HCT116 (cell line): Measurements from ENCODE around the gene SMG9. TPM values are rescaled to one million over a fixed set of nuclear protein-coding genes. Genes with fewer than 3 reads are reported as not detected.
A peak's percentile ranks its signal among the peaks of the same experiment; 100 is the strongest.

Source experiments
- ATAC-seq: fragments of 200-7000 bp; cut with Tn5 transposase; 2 replicates; pipeline ENCODE4 v1.9.1; 2020; ENCODE audit warnings: mild to moderate bottlenecking, moderate library complexity
- BruUV-seq: library from RNA; stranded (reverse); fragments of 400-500 nt; replicated peaks from 2 replicates; lab custom pipeline; 2021; lab: Mats Ljungman, UMichigan
- CTCF ChIA-PET: fragments of 300-600 bp; sonication (Branson Sonifier 250); formaldehyde crosslinking; loops from one replicate; lab custom pipeline; 2021; ENCODE audit warnings: antibody characterized with exemption; lab: Charles Lee
- POLR2A ChIA-PET: fragments of 300-600, 350-600 bp; sonication (Branson Sonifier 250); formaldehyde crosslinking; loops from one replicate; lab custom pipeline; 2021; ENCODE audit warnings: antibody characterized with exemption; lab: Charles Lee
- RAD21 ChIA-PET, 2 experiments: fragments of 300-600 bp; sonication (Branson Sonifier 250); formaldehyde crosslinking; loops; one replicate each; lab custom pipeline; 2023; ENCODE audit warnings: low total read pairs in 2 of 2; ENCODE audit not compliant: uncharacterized antibody in 2 of 2, unreplicated experiment in 2 of 2, low non-redundant PET in 1 of 2; lab: Charles Lee
- DNase-seq: peaks from one replicate; pipeline ENCODE4 v3.0.0-alpha.2; 2010; ENCODE audit warnings: low read depth, low spot score
- H2AFZ ChIP-seq: fragments of 200-600 bp; shearing (Covaris generic), sonication (generic); 2 replicates; pipeline ENCODE4 v1.6.1; 2017; ENCODE audit warnings: low read depth, mixed run types, mixed read lengths, antibody characterized with exemption, low read length; ENCODE audit not compliant: poor library complexity, severe bottlenecking
- H3K27ac ChIP-seq: 2 replicates; pipeline ENCODE4 v1.5.1; 2012; ENCODE audit warnings: low read depth, low read length
- H3K27me3 ChIP-seq: fragments of 200-600 bp; sonication (generic); 2 replicates; pipeline ENCODE4 v1.6.1; 2016; ENCODE audit warnings: mixed run types, low read length, mixed read lengths; ENCODE audit not compliant: insufficient read depth
- H3K36me3 ChIP-seq, 2 experiments: fragments of 200-500 bp in 1 of 2; fragments of 200-600 bp in 1 of 2; sonication (Bioruptor generic) in 1 of 2; sonication (generic) in 1 of 2; 2 replicates each; pipeline versions ENCODE4 v1.5.1 to v1.6.1; 2014 to 2016; ENCODE audit warnings: low read length in 2 of 2, inconsistent platforms in 1 of 2, mixed read lengths in 1 of 2, mixed run types in 1 of 2; ENCODE audit not compliant: insufficient read depth in 2 of 2, control insufficient read depth in 1 of 2
- H3K4me1 ChIP-seq, 2 experiments: fragments of 200-600 bp in 1 of 2; sonication (generic) in 1 of 2; 2 replicates each; pipeline versions ENCODE4 v1.5.1 to v1.6.1; 2012 to 2017; ENCODE audit warnings: low read length in 2 of 2, inconsistent platforms in 1 of 2, mild to moderate bottlenecking in 1 of 2, mixed read lengths in 1 of 2, mixed run types in 1 of 2, moderate library complexity in 1 of 2; ENCODE audit not compliant: insufficient read depth in 2 of 2, control insufficient read depth in 1 of 2
- H3K4me2 ChIP-seq: fragments of 200-600 bp; sonication (generic); 2 replicates; pipeline ENCODE4 v1.6.1; 2017; ENCODE audit warnings: mixed run types, low read length, mixed read lengths
- H3K4me3 ChIP-seq, 2 experiments: fragments of 200-600 bp in 1 of 2; sonication (generic) in 1 of 2; replicated peaks in 1 of 2; 2 replicates each; pipeline ENCODE4 v1.5.1; 2011 to 2016; ENCODE audit warnings: low read length in 2 of 2, control low read depth in 1 of 2, low read depth in 1 of 2, mild to moderate bottlenecking in 1 of 2, mixed read lengths in 1 of 2, mixed run types in 1 of 2
- H3K79me2 ChIP-seq: fragments of 200-600 bp; sonication (generic); 2 replicates; pipeline ENCODE4 v1.6.1; 2017; ENCODE audit warnings: mild to moderate bottlenecking, mixed run types, low read length, moderate library complexity, mixed read lengths; ENCODE audit not compliant: insufficient read depth
- H3K9ac ChIP-seq: fragments of 200-600 bp; sonication (generic); 2 replicates; pipeline ENCODE4 v1.6.1; 2016; ENCODE audit warnings: low read length, mixed read lengths
- H3K9me2 ChIP-seq: fragments of 200-600 bp; sonication (generic), shearing (Covaris generic); 2 replicates; pipeline ENCODE4 v1.6.1; 2017; ENCODE audit warnings: mixed run types, mild to moderate bottlenecking, moderate library complexity; ENCODE audit not compliant: insufficient read depth
- H3K9me3 ChIP-seq, 2 experiments: fragments of 200-500 bp in 1 of 2; fragments of 200-600 bp in 1 of 2; sonication (Bioruptor generic) in 1 of 2; sonication (generic) in 1 of 2; 2 replicates each; pipeline ENCODE4 v1.6.1; 2014 to 2017; ENCODE audit warnings: low read length in 2 of 2, mixed read lengths in 2 of 2, inconsistent platforms in 1 of 2, low read depth in 1 of 2, mild to moderate bottlenecking in 1 of 2, mixed run types in 1 of 2, moderate library complexity in 1 of 2; ENCODE audit not compliant: control insufficient read depth in 1 of 2, insufficient read depth in 1 of 2
- H4K20me1 ChIP-seq: fragments of 200-600 bp; sonication (generic), shearing (Covaris generic); 2 replicates; pipeline ENCODE4 v1.6.1; 2017; ENCODE audit warnings: mixed run types, mild to moderate bottlenecking, moderate library complexity; ENCODE audit not compliant: insufficient read depth
- CTCF ChIP-seq, 3 experiments: fragments of 200-600 bp in 1 of 3; sonication (generic) in 1 of 3; IDR thresholded peaks in 2 of 3; conservative IDR thresholded peaks in 1 of 3; 2 replicates each; pipeline ENCODE4 v1.5.1; 2012 to 2017; ENCODE audit warnings: low read depth in 2 of 3, low read length in 2 of 3, antibody characterized with exemption in 1 of 3, borderline replicate concordance in 1 of 3, control low read depth in 1 of 3, mild to moderate bottlenecking in 1 of 3, mixed read lengths in 1 of 3, mixed run types in 1 of 3, moderate library complexity in 1 of 3; ENCODE audit not compliant: insufficient read depth in 1 of 3
- JUND ChIP-seq: IDR thresholded peaks from 2 replicates; pipeline ENCODE4 v1.6.1; 2012
- POLR2AphosphoS5 ChIP-seq: IDR thresholded peaks from 2 replicates; pipeline ENCODE4 v1.6.1; 2011; ENCODE audit warnings: mild to moderate bottlenecking, low read depth, low read length, moderate library complexity
- SIN3A ChIP-seq: IDR thresholded peaks from 2 replicates; pipeline ENCODE4 v1.6.1; 2012; ENCODE audit warnings: low read depth
- SP1 ChIP-seq: IDR thresholded peaks from 2 replicates; pipeline ENCODE4 v1.6.1; 2012; ENCODE audit warnings: low read depth
- ZBTB33 ChIP-seq: IDR thresholded peaks from 2 replicates; pipeline ENCODE4 v1.6.1; 2011; ENCODE audit warnings: mild to moderate bottlenecking, low read length, moderate library complexity; ENCODE audit not compliant: insufficient replicate concordance; ENCODE audit errors: extremely low read depth
- ZFX ChIP-seq: fragments of 450-650 bp; IDR thresholded peaks from 2 replicates; pipeline ENCODE4 v1.6.1; 2017
- ZNF274 ChIP-seq: fragments of 200-500 bp; sonication (Bioruptor generic); IDR thresholded peaks from 2 replicates; pipeline ENCODE4 v1.6.1; 2014; ENCODE audit warnings: mild to moderate bottlenecking, low read depth, low read length, inconsistent platforms
- intact Hi-C: fragments of 100-400 bp; cut with micrococcal nuclease; formaldehyde crosslinking; loops from 2 replicates; pipeline ENCODE4 v1.10.0; 2022
- total RNA-seq: library from RNA; stranded (reverse); gene quantifications from one replicate; pipeline ENCODE4 v1.2.1, GENCODE V29; 2021; ENCODE audit not compliant: unreplicated experiment

The SMG9 gene
- total RNA-seq, 1 experiment from 2014 or later: 80.2 TPM

- no TSS peak for BruUV-seq
- no peak for TF ChIP-seq ZBTB33
- TF ChIP-seq SIN3A: no peak
- TF ChIP-seq SP1: no peak
- TF ChIP-seq CTCF (IDR thresholded peaks at IDR 0.05 in 2 of 3, conservative IDR thresholded peaks at IDR 0.05 in 1 of 3; ENCODE audit: borderline replicate concordance in 1 of 3, insufficient read depth in 1 of 3, low read depth in 2 of 3, low read length in 2 of 3): no peak
- TF ChIP-seq ZFX: no peak
- TF ChIP-seq JUND: no peak
- TF ChIP-seq POLR2AphosphoS5: no peak
- no peak for TF ChIP-seq ZNF274
- TF ChIP-seq, all 23 proteins: peak for 0
- RAD21 ChIA-PET: interaction anchor here in 1 of 2 experiments (0.8 kb wide), 1 partner anchor 32 kb away, joined by 3 read pairs; no protein-coding TSS in a partner anchor
- Histone ChIP-seq H3K27ac (peak overlapping the region; percentile 53), H3K4me1 (peaks cover 42 to 58% of the 10 kb centered on the region in 2 experiments), H3K9ac (peak overlapping the region; percentile 61), H4K20me1 (no peaks in the 10 kb centered on the region), H3K27me3 (no peaks in the 10 kb centered on the region), H3K4me3 (peak overlapping the region; percentile 6 to 55), H3K36me3 (no peaks in the 10 kb centered on the region), H2AFZ (peak overlapping the region; percentile 77), H3K9me3 (no peaks in the 10 kb centered on the region), H3K9me2 (no peaks in the 10 kb centered on the region), H3K79me2 (no peaks in the 10 kb centered on the region), H3K4me2 (peak overlapping the region; percentile 80)
- intact Hi-C loops: loop anchor here (5.0 kb wide), 1 partner anchor 33 kb away; no protein-coding TSS in a partner anchor
- CTCF ChIA-PET: no interaction called here
- ATAC-seq (peak; percentile 39), DNase-seq (no peak)
- POLR2A ChIA-PET: interaction anchor here (0.8 to 1.2 kb wide), 3 partner anchors 23 to 32 kb away, joined by 3 to 5 read pairs (median 4); no protein-coding TSS in a partner anchor
These were observed 54.3 kb downstream of the SMG9 start for GRCh38 chr19:43700395-43701000.
